Measurements from ENCODE around the gene GFPT1. TPM values are rescaled to one million over a fixed set of nuclear protein-coding genes. Genes with fewer than 3 reads are reported as not detected.

GFPT1 gene
- total RNA-seq, 2 donors from 2014 or later: 31.6 to 34.6 TPM

DNA sequence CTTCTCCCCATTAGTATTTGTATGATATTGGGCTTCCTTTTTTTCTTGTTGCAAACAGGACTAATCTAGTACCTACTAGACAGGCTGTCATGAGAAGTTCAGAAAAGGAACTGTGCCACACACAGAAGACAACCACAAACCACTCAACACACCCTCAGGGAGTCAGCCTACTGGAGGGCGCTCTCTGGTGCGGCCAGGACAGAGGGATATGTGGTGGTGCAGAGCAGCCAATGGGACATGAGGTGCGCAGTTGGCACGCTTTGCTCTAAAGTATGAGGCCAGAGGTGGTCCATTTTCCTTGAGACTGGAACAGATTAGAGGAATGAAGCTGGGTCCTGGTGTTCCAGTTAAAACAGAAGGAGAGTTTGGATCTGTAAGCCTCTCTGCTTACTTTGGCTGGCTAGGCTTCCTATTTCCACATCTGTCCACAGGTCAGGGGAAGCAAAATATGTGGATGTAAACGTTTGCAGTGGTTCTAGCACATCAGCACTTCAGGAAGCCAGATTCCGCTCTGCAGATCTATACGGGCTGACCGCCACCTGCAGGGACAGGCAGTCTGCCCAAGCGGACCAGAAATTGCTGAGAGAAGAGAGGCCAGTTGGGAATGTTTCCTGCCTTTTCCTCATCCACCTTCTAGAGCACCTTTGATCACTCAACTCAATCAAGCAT, 114.1 kb downstream of the GFPT1 start:
- TF ChIP-seq, protein P1, sequence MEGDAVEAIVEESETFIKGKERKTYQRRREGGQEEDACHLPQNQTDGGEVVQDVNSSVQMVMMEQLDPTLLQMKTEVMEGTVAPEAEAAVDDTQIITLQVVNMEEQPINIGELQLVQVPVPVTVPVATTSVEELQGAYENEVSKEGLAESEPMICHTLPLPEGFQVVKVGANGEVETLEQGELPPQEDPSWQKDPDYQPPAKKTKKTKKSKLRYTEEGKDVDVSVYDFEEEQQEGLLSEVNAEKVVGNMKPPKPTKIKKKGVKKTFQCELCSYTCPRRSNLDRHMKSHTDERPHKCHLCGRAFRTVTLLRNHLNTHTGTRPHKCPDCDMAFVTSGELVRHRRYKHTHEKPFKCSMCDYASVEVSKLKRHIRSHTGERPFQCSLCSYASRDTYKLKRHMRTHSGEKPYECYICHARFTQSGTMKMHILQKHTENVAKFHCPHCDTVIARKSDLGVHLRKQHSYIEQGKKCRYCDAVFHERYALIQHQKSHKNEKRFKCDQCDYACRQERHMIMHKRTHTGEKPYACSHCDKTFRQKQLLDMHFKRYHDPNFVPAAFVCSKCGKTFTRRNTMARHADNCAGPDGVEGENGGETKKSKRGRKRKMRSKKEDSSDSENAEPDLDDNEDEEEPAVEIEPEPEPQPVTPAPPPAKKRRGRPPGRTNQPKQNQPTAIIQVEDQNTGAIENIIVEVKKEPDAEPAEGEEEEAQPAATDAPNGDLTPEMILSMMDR (IDR thresholded peaks at IDR 0.05): no peak
- TF ChIP-seq POLR2A (IDR thresholded peaks at IDR 0.05): no peak
- no peaks in the 10 kb centered on the region for H3K36me3 ChIP-seq (replicated peaks in 1 of 2; ENCODE audit: insufficient read depth in 1 of 2, low read depth in 2 of 2)
- H3K4me3 ChIP-seq: no peak overlapping the region
- H3K9me3 ChIP-seq: no peaks in the 10 kb centered on the region
- intact Hi-C loops (cut with DNase I): no loop called here
- DNase-seq (peak in 1 of 4 donors; percentile 35), ATAC-seq (no peak)
- no peaks in the 10 kb centered on the region for H3K4me1 ChIP-seq
- H3K27ac ChIP-seq: no peak overlapping the region
- no peaks in the 10 kb centered on the region for H3K27me3 ChIP-seq
- 67 to 76% methylated on average over 9 of the region's 9 CpGs for WGBS, 2 donors

DNA sequence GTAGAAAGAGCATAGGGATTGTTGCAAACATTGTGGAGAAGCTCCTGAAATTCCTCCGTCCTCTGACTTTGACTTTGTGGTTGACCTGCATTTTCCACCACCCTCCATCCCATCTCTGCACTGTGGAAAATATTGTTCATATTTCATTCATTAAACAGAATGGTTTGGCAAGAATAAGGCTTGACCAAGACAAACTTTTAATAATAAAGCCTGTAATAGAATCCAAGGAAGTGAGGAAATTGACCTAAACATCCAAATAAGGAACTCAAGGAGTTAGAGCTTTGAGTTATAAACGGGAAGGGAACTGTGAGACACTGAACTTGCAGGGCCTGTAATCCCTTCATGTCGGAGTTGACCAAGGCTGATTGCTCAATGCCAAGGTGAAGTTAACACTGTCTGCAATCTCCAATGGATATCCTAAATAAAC, 115.2 kb downstream of the GFPT1 start:
- no peak for TF ChIP-seq POLR2A (IDR thresholded peaks at IDR 0.05)
- TF ChIP-seq, protein P1 (IDR thresholded peaks at IDR 0.05): no peak
- H3K4me1 ChIP-seq: no peaks in the 10 kb centered on the region
- intact Hi-C loops (cut with DNase I): no loop called here
- no peak overlapping the region for H3K4me3 ChIP-seq
- 57 to 59% methylated on average over 3 of the region's 3 CpGs for WGBS, 2 donors
- H3K27ac ChIP-seq: no peak overlapping the region
- ATAC-seq (no peak), DNase-seq (peak in 1 of 4 donors; percentile 31)
- no peaks in the 10 kb centered on the region for H3K9me3 ChIP-seq
- no peaks in the 10 kb centered on the region for H3K36me3 ChIP-seq (replicated peaks in 1 of 2; ENCODE audit: insufficient read depth in 1 of 2, low read depth in 2 of 2)
- H3K27me3 ChIP-seq: no peaks in the 10 kb centered on the region

Small RNA genes lying within 50 kb of the gene (small RNA-seq; reads per million reads assigned to genes)
- gene RF00019: not detected

Other genes with a start within 250 kb of the GFPT1 start
- 10 to 100 TPM; 12.9 to 29.1 TPM for gene NFU1, start 50.2 kb upstream of the GFPT1 start, total RNA-seq

Measured in body of pancreas (tissue), 4 donors.